Naive thymus-derived CD4-positive, alpha-beta T cell (primary cell): Measurements from ENCODE around the gene TMPRSS4. TPM values are rescaled to one million over a fixed set of nuclear protein-coding genes. Genes with fewer than 3 reads are reported as not detected.
A peak's percentile ranks its signal among the peaks of the same experiment; 100 is the strongest.

Experiments
- ATAC-seq: fragments of 150-1000 bp; cut with Tn5 transposase; 2 replicates; pipeline ENCODE4 v1.10.0; 2021; ENCODE audit warnings: mild to moderate bottlenecking, moderate library complexity
- CTCF ChIA-PET: fragments of 350-600 bp; sonication (Branson Sonifier 250); formaldehyde crosslinking; loops from one replicate; lab custom pipeline; 2021; ENCODE audit warnings: antibody characterized with exemption; lab: Charles Lee
- POLR2A ChIA-PET: fragments of 350-600 bp; sonication (Branson Sonifier 250); formaldehyde crosslinking; loops from one replicate; lab custom pipeline; 2021; ENCODE audit warnings: antibody characterized with exemption, inconsistent platforms; lab: Charles Lee
- DNase-seq, 9 donors: peaks; one replicate each; pipeline versions ENCODE4 v3.0.0 to v3.0.0-alpha.2; 2020 to 2022; ENCODE audit warnings: mixed read lengths in 1 of 9
- H3K27ac ChIP-seq: one replicate; pipeline ENCODE4 v1.7.0; 2013; ENCODE audit warnings: mild to moderate bottlenecking, low read depth, low read length, moderate library complexity
- H3K27me3 ChIP-seq, 2 donors: one replicate each; pipeline ENCODE4 v1.7.0; 2013; ENCODE audit warnings: low read length in 2 of 2, mild to moderate bottlenecking in 2 of 2, moderate library complexity in 2 of 2; ENCODE audit not compliant: control insufficient read depth in 2 of 2, insufficient read depth in 2 of 2
- H3K36me3 ChIP-seq, 3 experiments: 1 replicate in 2 of 3; 2 replicates in 1 of 3; pipeline ENCODE4 v1.7.0; 2013; ENCODE audit warnings: low read length in 3 of 3, mild to moderate bottlenecking in 3 of 3, moderate library complexity in 1 of 3; ENCODE audit not compliant: insufficient read depth in 3 of 3, control insufficient read depth in 2 of 3
- H3K4me1 ChIP-seq, 2 donors: one replicate each; pipeline ENCODE4 v1.7.0; 2013; ENCODE audit warnings: low read length in 2 of 2, mild to moderate bottlenecking in 2 of 2, moderate library complexity in 1 of 2; ENCODE audit not compliant: control insufficient read depth in 2 of 2, insufficient read depth in 2 of 2
- H3K4me3 ChIP-seq: 2 replicates; pipeline ENCODE4 v1.7.0; 2013; ENCODE audit warnings: mild to moderate bottlenecking, low read length
- H3K9me3 ChIP-seq, 3 experiments: 1 replicate in 2 of 3; 2 replicates in 1 of 3; pipeline ENCODE4 v1.7.0; 2013; ENCODE audit warnings: low read length in 3 of 3; ENCODE audit not compliant: control insufficient read depth in 2 of 3
- H3K27ac Mint-ChIP-seq, 9 donors: one replicate each; pipeline ENCODE4 v1.8.0; 2020 to 2022; ENCODE audit warnings: mixed read lengths in 9 of 9, mild to moderate bottlenecking in 8 of 9, moderate library complexity in 5 of 9, inconsistent platforms in 2 of 9
- H3K27me3 Mint-ChIP-seq, 5 donors: one replicate each; pipeline ENCODE4 v1.8.0; 2021 to 2022; ENCODE audit warnings: mixed read lengths in 5 of 5, mild to moderate bottlenecking in 1 of 5
- H3K36me3 Mint-ChIP-seq, 5 donors: one replicate each; pipeline ENCODE4 v1.8.0; 2020 to 2022; ENCODE audit warnings: mixed read lengths in 5 of 5, mild to moderate bottlenecking in 3 of 5, inconsistent platforms in 1 of 5
- H3K4me1 Mint-ChIP-seq, 7 donors: one replicate each; pipeline ENCODE4 v1.8.0; 2020 to 2022; ENCODE audit warnings: mixed read lengths in 7 of 7, mild to moderate bottlenecking in 3 of 7, inconsistent platforms in 1 of 7
- H3K4me3 Mint-ChIP-seq, 10 donors: one replicate each; pipeline ENCODE4 v1.8.0; 2020 to 2022; ENCODE audit warnings: mild to moderate bottlenecking in 10 of 10, mixed read lengths in 10 of 10, moderate library complexity in 6 of 10, inconsistent platforms in 2 of 10
- H3K9me3 Mint-ChIP-seq, 11 donors: one replicate each; pipeline ENCODE4 v1.8.0; 2020 to 2022; ENCODE audit warnings: mixed read lengths in 11 of 11, mild to moderate bottlenecking in 4 of 11, inconsistent platforms in 1 of 11, moderate library complexity in 1 of 11
- intact Hi-C, 2 donors: fragments of 100-400 bp; cut with micrococcal nuclease; formaldehyde crosslinking; loops; one replicate each; pipeline ENCODE4 v1.15.1; 2023
- polyA plus RNA-seq, 2 donors: library from polyadenylated mRNA; unstranded; fragments of 300-500 nt; fragmentation: Illumina TruSeq; gene quantifications; one replicate each; pipeline ENCODE4 v1.2.3, GENCODE V29; 2021
- total RNA-seq, 6 experiments: library from RNA in 5 of 6; stranded (reverse) in 5 of 6; gene quantifications; 1 replicate in 5 of 6; 2 replicates in 1 of 6; pipeline ENCODE4 v1.2.3 and lab custom pipeline; 2021 to 2026

Gene TMPRSS4
- total and polyA plus RNA-seq, 7 experiments from 2014 or later = not detected

- POLR2A ChIA-PET = interaction anchor here (0.6 to 6.1 kb wide), 4 partner anchors 87 to 240 kb away, joined by 4 to 146 read pairs (median 14); no protein-coding TSS in a partner anchor
- H3K27me3 ChIP-seq = no peaks in the 10 kb centered on the region
- H3K4me1 ChIP-seq = peaks cover 33 to 44% of the 10 kb centered on the region in 2 donors
- CTCF ChIA-PET = interaction anchor here (0.7 to 9.0 kb wide), 13 partner anchors 10 to 266 kb away, joined by 3 to 153 read pairs (median 4); partner anchors contain the start of genes FXYD2 and IL10RA
- H3K27ac Mint-ChIP-seq = peak overlapping the region in 2 of 9 donors; percentile 5 to 16
- peak overlapping the region in 1 of 10 donors; percentile 21 for H3K4me3 Mint-ChIP-seq
- peaks cover 32 to 37% (median 35%) of the 10 kb centered on the region in 7 donors for H3K4me1 Mint-ChIP-seq
- peaks cover 0 to 1% (median 0%) of the 10 kb centered on the region in 11 donors for H3K9me3 Mint-ChIP-seq
- no peaks in the 10 kb centered on the region for H3K36me3 Mint-ChIP-seq
- ATAC-seq = no peak
- H3K27ac ChIP-seq = no peak overlapping the region
- no peak for DNase-seq
- no peak overlapping the region for H3K4me3 ChIP-seq
- no peaks in the 10 kb centered on the region for H3K36me3 ChIP-seq
- H3K27me3 Mint-ChIP-seq = peaks cover 0 to 8% (median 0%) of the 10 kb centered on the region in 5 donors
- H3K9me3 ChIP-seq = no peaks in the 10 kb centered on the region
- intact Hi-C loops = loop anchor here in 1 of 2 donors (5.0 kb wide), 1 partner anchor 628 kb away; no protein-coding TSS in a partner anchor
Measured at GRCh38 chr11:118054712-118055640, 21.9 kb upstream of the TMPRSS4 start.

- peaks cover 0 to 1% (median 0%) of the 10 kb centered on the region in 11 donors for H3K9me3 Mint-ChIP-seq
- no peak overlapping the region for H3K4me3 ChIP-seq
- no peaks in the 10 kb centered on the region for H3K36me3 ChIP-seq
- no peak overlapping the region for H3K4me3 Mint-ChIP-seq
- H3K4me1 ChIP-seq = peaks cover 23 to 34% of the 10 kb centered on the region in 2 donors
- DNase-seq = no peak
- H3K36me3 Mint-ChIP-seq = no peaks in the 10 kb centered on the region
- peaks cover 24 to 30% (median 26%) of the 10 kb centered on the region in 7 donors for H3K4me1 Mint-ChIP-seq
- ChIA-PET CTCF (interaction anchor here (0.8 to 9.0 kb wide), 4 partner anchors 110 to 267 kb away, joined by 3 to 153 read pairs (median 97); partner anchors contain the start of gene FXYD2), POLR2A (interaction anchor here (6.1 kb wide), 1 partner anchor 104 kb away, joined by 146 read pairs; no protein-coding TSS in a partner anchor)
- intact Hi-C loops = no loop called here
- H3K27ac Mint-ChIP-seq = peak overlapping the region in 4 of 9 donors; percentile 8 to 46 (median 44)
- no peak overlapping the region for H3K27ac ChIP-seq
- ATAC-seq = no peak
- H3K27me3 Mint-ChIP-seq = peaks cover 0 to 8% (median 0%) of the 10 kb centered on the region in 5 donors
- H3K9me3 ChIP-seq = no peaks in the 10 kb centered on the region
- no peaks in the 10 kb centered on the region for H3K27me3 ChIP-seq
Measured at GRCh38 chr11:118055966-118056365, 20.9 kb upstream of the TMPRSS4 start.

- ATAC-seq = no peak
- peaks cover 16 to 26% of the 10 kb centered on the region in 2 donors for H3K4me1 ChIP-seq
- H3K4me1 Mint-ChIP-seq = peaks cover 15 to 22% (median 18%) of the 10 kb centered on the region in 7 donors
- H3K9me3 ChIP-seq = no peaks in the 10 kb centered on the region
- no peak for DNase-seq
- no peaks in the 10 kb centered on the region for H3K36me3 Mint-ChIP-seq
- ChIA-PET CTCF (interaction anchor here (0.6 to 9.0 kb wide), 3 partner anchors 74 to 212 kb away, joined by 3 to 153 read pairs (median 11); no protein-coding TSS in a partner anchor), POLR2A (no interaction called here)
- H3K27ac Mint-ChIP-seq = peak overlapping the region in 2 of 9 donors; percentile 14 to 42
- H3K4me3 Mint-ChIP-seq = no peak overlapping the region
- H3K27ac ChIP-seq = no peak overlapping the region
- peaks cover 0 to 1% (median 0%) of the 10 kb centered on the region in 11 donors for H3K9me3 Mint-ChIP-seq
- H3K27me3 Mint-ChIP-seq = peaks cover 0 to 8% (median 0%) of the 10 kb centered on the region in 5 donors
- no peaks in the 10 kb centered on the region for H3K36me3 ChIP-seq
- intact Hi-C loops = no loop called here
- no peak overlapping the region for H3K4me3 ChIP-seq
- no peaks in the 10 kb centered on the region for H3K27me3 ChIP-seq
Measured at GRCh38 chr11:118056806-118057205, 20.1 kb upstream of the TMPRSS4 start.

GRCh38 chr11:118057251-118058145 is 19.4 kb upstream of the TMPRSS4 start:
- Histone ChIP-seq H3K36me3 (no peaks in the 10 kb centered on the region), H3K9me3 (no peaks in the 10 kb centered on the region), H3K27me3 (no peaks in the 10 kb centered on the region), H3K27ac (no peak overlapping the region), H3K4me1 (peaks cover 9 to 19% of the 10 kb centered on the region in 2 donors), H3K4me3 (no peak overlapping the region)
- Mint-ChIP-seq H3K9me3 (peaks cover 0 to 1% (median 0%) of the 10 kb centered on the region in 11 donors), H3K36me3 (no peaks in the 10 kb centered on the region), H3K27ac (peak overlapping the region in 2 of 9 donors; percentile 0 to 23), H3K4me1 (peaks cover 8 to 15% (median 11%) of the 10 kb centered on the region in 7 donors), H3K4me3 (no peak overlapping the region), H3K27me3 (peaks cover 0 to 8% (median 0%) of the 10 kb centered on the region in 5 donors)
- no peak for ATAC-seq
- ChIA-PET POLR2A (interaction anchor here (0.6 kb wide), 1 partner anchor 231 kb away, joined by 3 read pairs; no protein-coding TSS in a partner anchor), CTCF (interaction anchor here (0.7 to 9.0 kb wide), 4 partner anchors 111 to 250 kb away, joined by 3 to 153 read pairs (median 8); no protein-coding TSS in a partner anchor)
- no peak for DNase-seq
- intact Hi-C loops = no loop called here

- Histone ChIP-seq H3K27ac (no peak overlapping the region), H3K4me1 (peaks cover 0 to 8% of the 10 kb centered on the region in 2 donors), H3K36me3 (no peaks in the 10 kb centered on the region), H3K9me3 (no peaks in the 10 kb centered on the region), H3K27me3 (no peaks in the 10 kb centered on the region), H3K4me3 (no peak overlapping the region)
- peaks cover 0 to 8% (median under 1%) of the 10 kb centered on the region in 7 donors for H3K4me1 Mint-ChIP-seq
- intact Hi-C loops = no loop called here
- ChIA-PET POLR2A (no interaction called here), CTCF (interaction anchor here (0.7 to 9.0 kb wide), 4 partner anchors 112 to 251 kb away, joined by 3 to 153 read pairs (median 8); no protein-coding TSS in a partner anchor)
- no peaks in the 10 kb centered on the region for H3K36me3 Mint-ChIP-seq
- H3K9me3 Mint-ChIP-seq = peaks cover 0 to 1% (median 0%) of the 10 kb centered on the region in 11 donors
- peak overlapping the region in 1 of 9 donors; percentile 72 for H3K27ac Mint-ChIP-seq
- H3K4me3 Mint-ChIP-seq = no peak overlapping the region
- DNase-seq = no peak
- H3K27me3 Mint-ChIP-seq = peaks cover 0 to 10% (median 0%) of the 10 kb centered on the region in 5 donors
- peak; percentile 16 for ATAC-seq
Measured at GRCh38 chr11:118058311-118059245, 18.3 kb upstream of the TMPRSS4 start.
